Stimulated activated naive B cell treated with anti-CD40 and anti-IgM and Interleukin-4, amounts not matched to agents 10 μg/mL and 1 μg/mL and 100 μg/mL, for 72 hours (primary cell): ENCODE results near the gene MYO5A.
A peak's percentile ranks its signal among the peaks of the same experiment; 100 is the strongest.

Experiments used
- ATAC-seq, 2 donors: fragments of 150-1000 bp; cut with Tn5 transposase; replicated peaks; 2 replicates each; pipeline ENCODE4 v1.10.0; 2021; ENCODE audit warnings: moderate library complexity in 1 of 2
- DNase-seq: peaks from one replicate; pipeline ENCODE4 v3.0.0; 2021
- H3K27ac Mint-ChIP-seq: one replicate; pipeline ENCODE4 v1.8.0; 2022; ENCODE audit warnings: mild to moderate bottlenecking, mixed read lengths
- H3K27me3 Mint-ChIP-seq, 2 donors: one replicate each; pipeline ENCODE4 v1.8.0; 2022; ENCODE audit warnings: mixed read lengths in 2 of 2
- H3K36me3 Mint-ChIP-seq, 2 donors: one replicate each; pipeline ENCODE4 v1.8.0; 2022; ENCODE audit warnings: mixed read lengths in 2 of 2, mild to moderate bottlenecking in 1 of 2
- H3K4me1 Mint-ChIP-seq, 2 donors: one replicate each; pipeline ENCODE4 v1.8.0; 2022; ENCODE audit warnings: mixed read lengths in 2 of 2, mild to moderate bottlenecking in 1 of 2
- H3K4me3 Mint-ChIP-seq, 2 donors: one replicate each; pipeline ENCODE4 v1.8.0; 2022; ENCODE audit warnings: mild to moderate bottlenecking in 2 of 2, mixed read lengths in 2 of 2, moderate library complexity in 1 of 2
- H3K9me3 Mint-ChIP-seq, 2 donors: one replicate each; pipeline ENCODE4 v1.8.0; 2022; ENCODE audit warnings: mixed read lengths in 2 of 2, mild to moderate bottlenecking in 1 of 2

Gene MYO5A

DNA sequence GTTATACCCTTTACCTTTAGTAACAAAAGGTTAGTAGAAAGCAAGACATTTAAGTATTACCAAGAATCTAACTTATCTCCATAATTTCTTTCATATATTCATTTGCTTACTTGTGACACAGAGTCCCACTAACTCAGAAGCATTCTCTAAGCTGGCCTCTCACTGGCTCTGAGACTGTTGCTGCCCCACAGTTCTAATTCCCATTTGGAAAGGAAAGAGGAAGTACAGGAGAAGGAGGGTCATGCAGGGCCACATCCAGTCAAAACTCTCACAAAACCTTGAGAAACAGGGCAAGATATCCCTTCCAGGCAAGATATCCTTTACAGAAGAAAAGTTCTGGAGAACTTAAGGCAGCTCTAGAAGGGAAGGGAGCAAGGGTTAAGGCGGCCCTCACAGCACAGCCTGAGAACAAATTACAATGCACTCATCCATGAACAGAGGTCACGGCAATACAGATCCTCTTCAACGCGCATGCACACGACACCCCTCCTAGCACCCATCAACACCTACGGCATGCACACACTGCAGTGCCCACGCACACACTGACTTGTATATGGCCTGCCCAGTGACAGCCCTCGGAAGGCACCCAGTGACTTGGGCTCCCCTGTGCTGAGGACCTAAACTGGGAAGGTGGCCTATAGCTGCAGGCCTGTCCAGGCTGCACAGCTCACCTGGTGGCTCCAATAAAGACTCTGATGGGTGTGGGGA lies 220.1 kb downstream of the MYO5A start:
- peaks cover 19 to 20% of the 10 kb centered on the region in 2 donors for H3K4me1 Mint-ChIP-seq
- ATAC-seq (peak; percentile 76 to 82), DNase-seq (no peak)
- peak overlapping the region; percentile 75 for H3K27ac Mint-ChIP-seq
- peak overlapping the region in 1 of 2 donors; percentile 21 for H3K4me3 Mint-ChIP-seq
- peaks cover 23 to 35% of the 10 kb centered on the region in 2 donors for H3K36me3 Mint-ChIP-seq
- no peaks in the 10 kb centered on the region for H3K9me3 Mint-ChIP-seq
- no peaks in the 10 kb centered on the region for H3K27me3 Mint-ChIP-seq

DNA sequence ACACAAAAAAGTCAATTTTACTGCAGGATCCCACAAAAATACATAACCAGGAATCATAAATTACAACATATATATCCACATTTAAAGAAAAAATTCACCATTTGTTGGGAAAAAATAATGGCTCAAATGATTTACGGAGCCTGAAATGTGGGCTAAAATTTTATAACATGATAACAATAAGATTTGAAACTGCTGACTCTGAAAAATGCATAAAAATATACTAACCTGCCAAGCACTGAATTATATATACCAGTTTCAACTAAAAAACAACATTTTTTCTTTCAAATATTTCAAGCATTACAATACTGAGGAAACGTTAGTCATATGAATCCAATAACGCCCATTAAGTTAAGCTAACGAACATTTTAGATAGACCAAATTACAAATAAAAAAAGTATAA lies 220.8 kb downstream of the MYO5A start:
- no peak for ATAC-seq

DNA sequence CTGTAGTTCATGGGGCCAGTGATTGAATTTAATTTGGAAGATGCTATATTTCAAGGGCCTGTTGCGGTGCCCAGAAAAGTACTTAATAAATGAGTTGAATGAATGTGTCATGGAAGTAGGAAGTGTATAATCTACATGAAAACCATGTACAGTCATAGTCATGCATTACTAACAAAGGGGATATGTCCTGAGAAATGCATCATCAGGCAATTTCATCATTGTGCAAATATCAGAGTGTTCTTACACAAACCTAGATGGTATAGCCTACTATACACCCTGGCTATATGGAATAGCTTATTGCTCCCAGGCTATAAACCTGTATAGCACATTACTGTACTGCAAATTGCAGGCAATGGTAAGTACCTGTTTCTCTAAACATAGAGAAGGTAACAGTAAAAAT lies 222.4 kb downstream of the MYO5A start:
- Mint-ChIP-seq H3K27ac (no peak overlapping the region), H3K4me1 (peaks cover 19 to 20% of the 10 kb centered on the region in 2 donors), H3K4me3 (no peak overlapping the region), H3K9me3 (no peaks in the 10 kb centered on the region), H3K27me3 (no peaks in the 10 kb centered on the region), H3K36me3 (peaks cover 18 to 26% of the 10 kb centered on the region in 2 donors)
- DNase-seq, result no peak
- ATAC-seq, result no peak

More for the DNA sequence above, 220.8 kb downstream of the MYO5A start:
- DNase-seq, result no peak
- Mint-ChIP-seq H3K27me3 (no peaks in the 10 kb centered on the region), H3K27ac (no peak overlapping the region), H3K4me1 (peaks cover 19 to 20% of the 10 kb centered on the region in 2 donors), H3K9me3 (no peaks in the 10 kb centered on the region), H3K36me3 (peaks cover 18 to 29% of the 10 kb centered on the region in 2 donors), H3K4me3 (no peak overlapping the region)

DNA sequence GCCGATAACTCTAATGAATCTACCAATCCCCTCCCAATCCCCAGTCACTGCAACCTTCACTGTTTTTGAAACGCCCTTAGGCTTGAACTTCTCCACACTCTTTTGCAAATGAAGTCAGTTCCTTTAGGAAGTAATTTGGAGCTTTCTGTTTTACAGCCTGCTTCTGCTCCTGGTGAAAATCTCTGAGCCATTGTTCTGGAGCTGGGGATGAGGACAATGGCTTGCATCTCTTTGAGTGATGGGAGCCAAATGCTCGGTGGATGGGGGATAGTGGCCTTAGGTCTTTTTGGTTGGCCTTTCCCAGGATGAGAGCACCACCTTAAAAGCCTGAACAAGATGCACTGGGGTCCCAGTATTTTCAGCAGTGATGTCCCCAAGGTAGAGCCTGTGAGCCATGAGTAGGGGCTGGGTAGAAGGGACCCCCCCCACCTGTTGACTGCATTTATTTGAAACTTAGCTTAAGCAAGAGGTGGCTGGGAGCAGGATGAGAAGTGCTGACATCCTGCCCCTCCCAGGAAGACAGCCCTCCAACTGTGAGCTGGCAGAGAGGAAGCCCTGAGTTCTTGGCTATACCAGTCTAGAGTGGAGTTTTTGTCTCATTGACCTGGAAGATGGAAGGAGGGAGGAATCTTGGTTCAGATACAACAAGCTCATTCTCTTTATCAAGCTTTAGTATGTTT lies 225.4 kb downstream of the MYO5A start:
- peaks cover 16 to 17% of the 10 kb centered on the region in 2 donors for H3K36me3 Mint-ChIP-seq
- no peak for ATAC-seq
- peaks cover 2 to 6% of the 10 kb centered on the region in 2 donors for H3K4me1 Mint-ChIP-seq
- H3K27ac Mint-ChIP-seq, result no peak overlapping the region
- no peaks in the 10 kb centered on the region for H3K27me3 Mint-ChIP-seq
- H3K4me3 Mint-ChIP-seq, result no peak overlapping the region
- no peak for DNase-seq
- peaks cover 0 to 2% of the 10 kb centered on the region in 2 donors for H3K9me3 Mint-ChIP-seq

DNA sequence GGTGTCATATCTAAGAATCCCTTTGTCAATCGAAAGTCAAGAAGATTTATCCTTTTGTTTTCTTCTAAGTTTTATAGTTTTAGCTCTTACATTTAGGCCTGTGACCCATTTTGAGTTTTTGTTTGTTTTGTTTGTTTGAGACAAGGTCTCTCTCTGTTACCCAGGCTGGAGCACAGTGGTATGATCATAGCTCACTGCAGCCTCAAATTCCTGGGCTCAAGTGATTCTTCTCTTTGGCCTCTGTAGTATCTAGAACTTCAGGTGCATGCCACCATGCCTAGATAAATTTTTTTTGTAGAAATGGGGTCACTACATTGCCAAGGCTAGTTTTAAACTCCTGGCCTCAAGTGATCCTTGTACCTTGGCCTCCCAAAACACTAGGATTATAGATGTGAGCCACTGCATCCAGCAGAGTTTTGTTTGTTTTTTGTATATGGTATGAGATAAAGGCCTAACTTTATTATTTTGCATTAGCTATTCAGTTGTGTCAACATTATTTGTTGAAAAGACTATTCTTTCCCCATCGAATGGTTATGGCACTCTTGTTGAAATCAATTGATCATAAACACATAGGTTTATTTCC lies 227.3 kb downstream of the MYO5A start:
- peaks cover 0 to 9% of the 10 kb centered on the region in 2 donors for H3K27me3 Mint-ChIP-seq
- H3K27ac Mint-ChIP-seq, result no peak overlapping the region
- H3K36me3 Mint-ChIP-seq, result peaks cover 16 to 17% of the 10 kb centered on the region in 2 donors
- no peak overlapping the region for H3K4me3 Mint-ChIP-seq
- peaks cover 0 to 2% of the 10 kb centered on the region in 2 donors for H3K9me3 Mint-ChIP-seq
- DNase-seq (no peak), ATAC-seq (no peak)
- H3K4me1 Mint-ChIP-seq, result peaks cover 2 to 6% of the 10 kb centered on the region in 2 donors

DNA sequence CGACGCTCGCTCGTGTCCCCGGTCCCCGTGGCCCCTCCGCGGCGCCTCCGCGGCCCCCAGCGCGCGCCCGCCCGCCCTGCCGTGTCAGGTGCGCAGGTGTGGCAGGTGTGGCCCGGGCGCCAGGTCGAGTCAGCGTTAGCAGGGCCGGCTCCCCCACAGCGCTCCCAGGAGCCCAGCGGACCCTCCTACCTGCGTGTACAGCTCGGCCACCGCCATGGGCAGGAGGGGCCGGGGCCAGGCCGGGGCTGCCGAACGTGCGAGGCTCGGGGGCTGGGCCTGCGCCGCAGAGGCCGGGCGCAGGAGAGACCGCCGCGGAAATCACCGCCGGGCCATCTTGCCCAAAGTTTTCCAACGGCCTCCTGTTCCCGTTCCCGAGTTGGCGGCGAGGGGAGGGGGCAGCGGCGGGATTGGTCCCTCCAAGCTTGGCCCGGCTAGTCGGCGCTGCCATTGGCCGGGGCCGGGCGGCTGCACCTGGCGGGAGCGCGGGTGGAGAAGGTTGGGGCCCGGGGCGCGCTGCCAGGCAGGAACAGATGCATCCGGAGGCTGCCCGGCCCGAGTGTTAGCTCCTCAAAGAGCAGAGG lies 233.2 kb downstream of the MYO5A start, which contains the start of gene MYO5C:
Gene MYO5C, minus strand, starts transcription at position 384 of the 581 bp plus-strand sequence. Its CDS starts 168 bp downstream, at position 216.
- DNase-seq, result peak; percentile 15
- peak within 1 kb of the TSS; percentile 64 to 73 for H3K4me3 Mint-ChIP-seq

DNA sequence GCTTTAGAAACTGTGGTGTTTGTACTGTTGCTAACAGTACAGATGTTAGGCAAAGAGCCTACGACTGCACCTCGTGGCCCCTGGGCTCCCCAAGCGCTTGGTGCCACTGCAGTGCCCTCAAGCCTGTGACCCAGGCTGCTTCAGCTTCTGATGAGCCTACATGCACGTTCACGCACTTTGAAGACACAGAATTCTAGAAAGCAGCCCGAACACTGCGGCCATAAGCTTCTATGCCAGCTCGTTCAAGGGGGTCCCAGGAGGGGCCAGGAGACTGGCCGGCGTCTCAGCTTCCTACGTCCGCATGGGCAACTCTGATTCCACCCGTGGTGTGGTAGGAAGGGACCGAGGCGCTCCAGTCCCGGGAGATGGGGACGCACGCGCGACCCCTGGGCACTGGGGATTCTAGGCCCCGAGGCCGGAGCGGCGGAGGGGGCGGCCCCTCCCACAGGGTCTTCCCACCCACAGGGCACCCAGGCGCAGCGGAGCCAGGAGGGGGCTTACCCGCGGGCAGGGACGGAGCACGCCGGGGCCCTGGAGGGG lies 233.7 kb downstream of the MYO5A start:
- H3K4me3 Mint-ChIP-seq, result peak overlapping the region; percentile 53 to 73
- H3K27me3 Mint-ChIP-seq, result peaks cover 16 to 32% of the 10 kb centered on the region in 2 donors
- peaks cover 20 to 37% of the 10 kb centered on the region in 2 donors for H3K4me1 Mint-ChIP-seq
- peaks cover under 1 to 3% of the 10 kb centered on the region in 2 donors for H3K36me3 Mint-ChIP-seq
- ATAC-seq, result peak; percentile 25 to 26
- no peak for DNase-seq
- H3K27ac Mint-ChIP-seq, result peak overlapping the region; percentile 49
- peaks cover 0 to 1% of the 10 kb centered on the region in 2 donors for H3K9me3 Mint-ChIP-seq

More for the DNA sequence above, 233.2 kb downstream of the MYO5A start, which contains the start of gene MYO5C:
- H3K9me3 Mint-ChIP-seq, result peaks cover 0 to 2% of the 10 kb centered on the region in 2 donors
- H3K27ac Mint-ChIP-seq, result peak within 1 kb of the TSS; percentile 49
- peaks cover 6% of the 10 kb centered on the region in 2 donors for H3K36me3 Mint-ChIP-seq
- ATAC-seq, result peak; percentile 45 to 49
- peaks cover 18 to 32% of the 10 kb centered on the region in 2 donors for H3K4me1 Mint-ChIP-seq
- H3K27me3 Mint-ChIP-seq, result peaks cover 16 to 32% of the 10 kb centered on the region in 2 donors

DNA sequence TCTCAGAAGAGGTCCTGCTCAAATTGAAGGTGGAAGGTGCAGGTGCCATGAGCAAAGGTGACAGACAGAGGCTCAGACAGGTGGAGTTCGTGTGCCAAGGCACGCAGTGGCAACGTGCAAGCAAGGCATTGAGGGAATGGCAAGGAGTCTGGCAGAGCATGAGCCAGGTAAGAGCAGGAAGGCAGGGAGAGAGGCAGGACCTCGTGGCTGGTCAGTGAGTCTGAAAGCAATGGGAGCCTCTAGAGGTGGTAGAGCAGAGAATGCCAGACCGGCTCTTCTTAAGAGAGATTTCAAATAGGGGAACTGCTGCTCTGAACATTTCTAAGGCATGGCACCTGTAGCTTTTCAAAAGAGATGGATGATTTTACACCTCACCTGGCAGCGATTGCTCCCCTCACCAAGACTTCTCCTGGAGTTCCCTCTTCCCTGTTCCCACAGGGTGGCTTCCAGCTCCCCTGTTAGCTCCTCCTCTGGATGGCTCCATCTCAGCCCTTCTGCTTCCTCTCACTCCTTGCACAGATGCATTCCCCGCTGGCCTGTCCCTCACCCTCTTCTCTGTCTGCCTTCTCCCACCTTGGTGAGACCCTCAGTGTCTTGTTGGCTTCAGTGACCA lies 235.8 kb downstream of the MYO5A start:
- Mint-ChIP-seq H3K27me3 (peaks cover 16 to 37% of the 10 kb centered on the region in 2 donors), H3K27ac (no peak overlapping the region), H3K36me3 (peaks cover 0 to 3% of the 10 kb centered on the region in 2 donors), H3K4me3 (peak overlapping the region in 1 of 2 donors; percentile 2), H3K9me3 (peaks cover 0 to 2% of the 10 kb centered on the region in 2 donors), H3K4me1 (peaks cover 26 to 45% of the 10 kb centered on the region in 2 donors)
- ATAC-seq, result no peak
- no peak for DNase-seq

DNA sequence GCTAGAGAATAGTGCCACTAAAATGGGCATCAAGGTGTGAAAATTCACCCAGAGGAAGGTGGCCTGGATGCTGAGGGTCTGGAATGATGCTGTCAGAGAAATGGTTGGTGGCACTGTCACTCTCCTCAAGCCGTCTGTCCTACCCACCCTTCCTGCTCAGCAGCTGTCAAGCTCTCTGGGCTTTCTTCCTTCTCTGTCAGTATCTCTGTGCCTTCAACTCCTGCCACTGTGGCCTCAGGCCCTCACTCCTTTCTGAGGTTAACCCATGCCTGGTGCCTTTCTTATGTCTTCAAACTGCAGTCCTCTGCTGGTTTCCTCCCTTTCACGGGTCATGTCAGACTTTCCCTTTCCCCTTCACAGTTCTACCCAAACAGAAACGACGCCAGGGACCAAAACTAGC lies 237.5 kb downstream of the MYO5A start:
- Mint-ChIP-seq H3K36me3 (peaks cover 0 to 3% of the 10 kb centered on the region in 2 donors), H3K4me3 (no peak overlapping the region), H3K9me3 (peaks cover 0 to 2% of the 10 kb centered on the region in 2 donors), H3K27me3 (peaks cover 16 to 27% of the 10 kb centered on the region in 2 donors), H3K27ac (peak overlapping the region; percentile 78), H3K4me1 (peaks cover 26 to 45% of the 10 kb centered on the region in 2 donors)
- ATAC-seq (peak in 1 of 2 donors; percentile 12), DNase-seq (no peak)

DNA sequence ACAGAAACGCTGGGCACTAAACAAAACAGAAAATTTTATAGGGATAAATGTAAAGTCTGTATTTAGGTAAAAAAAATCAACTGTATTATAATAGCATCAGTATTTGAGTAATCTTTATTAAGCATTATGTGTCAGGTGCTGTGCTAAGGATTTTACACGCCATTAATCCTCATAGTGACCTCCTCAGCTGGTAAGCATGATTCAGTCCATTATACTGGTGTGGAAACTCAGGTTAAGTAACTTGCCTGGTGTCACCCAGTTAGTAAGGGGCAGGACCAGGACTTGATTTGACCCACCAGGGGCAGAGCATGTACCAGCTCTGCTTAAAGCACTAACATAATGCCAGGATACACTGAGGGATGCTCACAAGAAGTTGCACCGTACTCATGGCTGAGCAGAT lies 237.9 kb downstream of the MYO5A start:
- no peak overlapping the region for H3K4me3 Mint-ChIP-seq
- H3K27ac Mint-ChIP-seq, result peak overlapping the region; percentile 78
- DNase-seq, result no peak
- H3K27me3 Mint-ChIP-seq, result peaks cover 16 to 26% of the 10 kb centered on the region in 2 donors
- peaks cover 0 to 2% of the 10 kb centered on the region in 2 donors for H3K9me3 Mint-ChIP-seq
- H3K4me1 Mint-ChIP-seq, result peaks cover 26 to 45% of the 10 kb centered on the region in 2 donors
- peaks cover 0 to 3% of the 10 kb centered on the region in 2 donors for H3K36me3 Mint-ChIP-seq
- peak in 1 of 2 donors; percentile 20 for ATAC-seq

DNA sequence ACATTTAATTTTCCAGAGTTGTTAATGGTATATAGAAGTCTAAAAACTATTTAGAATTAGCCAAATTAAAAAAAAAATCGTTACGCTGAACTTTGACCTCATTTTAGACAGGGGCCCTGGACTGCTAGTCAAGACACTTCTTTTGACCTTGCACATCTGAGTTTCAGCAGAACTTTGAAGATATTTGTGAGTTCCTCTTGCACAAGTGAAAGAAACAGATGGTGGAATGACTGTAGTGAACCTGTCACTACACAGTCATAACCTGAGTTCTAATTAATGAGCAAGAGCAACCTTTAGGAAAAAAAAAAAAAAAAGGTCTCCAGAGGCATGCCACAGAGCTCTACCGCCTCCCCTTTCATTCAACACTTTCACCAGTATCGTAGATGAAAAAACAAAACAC lies 238.4 kb downstream of the MYO5A start:
- H3K27ac Mint-ChIP-seq, result peak overlapping the region; percentile 88
- DNase-seq, result no peak
- peaks cover 26 to 45% of the 10 kb centered on the region in 2 donors for H3K4me1 Mint-ChIP-seq
- ATAC-seq, result peak; percentile 82 to 83
- H3K27me3 Mint-ChIP-seq, result peaks cover 16 to 26% of the 10 kb centered on the region in 2 donors
- H3K36me3 Mint-ChIP-seq, result peaks cover 0 to 3% of the 10 kb centered on the region in 2 donors
- H3K4me3 Mint-ChIP-seq, result no peak overlapping the region
- peaks cover 0 to 2% of the 10 kb centered on the region in 2 donors for H3K9me3 Mint-ChIP-seq

DNA sequence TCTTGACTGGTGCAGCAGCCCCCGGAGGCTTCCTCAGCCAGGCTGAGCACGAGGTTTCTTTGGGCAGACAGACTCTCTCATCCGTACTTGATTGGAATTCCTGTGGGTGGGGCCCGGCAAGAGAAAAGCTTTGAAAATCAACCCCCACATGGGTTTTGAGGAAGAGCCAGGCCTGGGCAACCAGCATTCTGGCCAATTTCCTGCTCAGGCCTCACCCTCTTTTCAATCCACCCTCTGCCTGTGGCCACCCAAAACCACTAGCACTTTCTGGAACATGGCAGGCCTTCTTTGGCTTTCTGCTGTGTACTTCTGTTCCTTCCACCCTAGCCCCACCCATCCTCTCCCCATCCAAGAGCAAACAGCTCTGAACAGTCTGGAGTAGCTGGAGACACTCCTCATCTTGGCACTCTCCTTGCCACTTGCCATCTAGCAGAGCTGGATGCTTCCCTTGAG lies 239.0 kb downstream of the MYO5A start:
- ATAC-seq (no peak), DNase-seq (no peak)
- Mint-ChIP-seq H3K27ac (peak overlapping the region; percentile 88), H3K4me3 (no peak overlapping the region), H3K4me1 (peaks cover 26 to 42% of the 10 kb centered on the region in 2 donors), H3K9me3 (peaks cover 0 to 2% of the 10 kb centered on the region in 2 donors), H3K36me3 (peaks cover 0 to 3% of the 10 kb centered on the region in 2 donors), H3K27me3 (peaks cover 13 to 22% of the 10 kb centered on the region in 2 donors)

DNA sequence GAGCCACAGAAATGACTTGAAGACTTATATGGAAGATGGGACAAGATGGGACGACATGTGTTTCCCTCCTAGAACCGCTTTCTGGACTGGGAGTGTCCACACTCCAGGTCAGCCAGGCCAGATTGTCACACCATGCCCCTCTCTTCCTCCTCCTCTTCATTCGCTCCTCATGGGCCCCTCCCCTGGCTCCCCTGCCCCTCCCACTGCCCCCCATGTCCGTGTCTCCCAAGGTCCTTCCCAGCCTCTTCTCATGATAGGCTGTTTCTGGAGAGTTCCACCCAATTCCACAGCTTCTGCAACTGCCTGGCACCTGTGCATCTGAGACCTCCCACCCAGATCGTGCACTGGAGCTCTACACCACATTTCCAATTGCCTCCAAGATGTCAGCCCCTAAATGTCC lies 239.7 kb downstream of the MYO5A start:
- DNase-seq (no peak), ATAC-seq (no peak)
- Mint-ChIP-seq H3K4me3 (no peak overlapping the region), H3K27me3 (peaks cover 8 to 15% of the 10 kb centered on the region in 2 donors), H3K4me1 (peaks cover 23 to 35% of the 10 kb centered on the region in 2 donors), H3K36me3 (peaks cover 0 to 3% of the 10 kb centered on the region in 2 donors), H3K27ac (no peak overlapping the region), H3K9me3 (peaks cover 0 to 2% of the 10 kb centered on the region in 2 donors)
